ENCODE measurements around the gene SLC38A8. TPM values are rescaled to one million over a fixed set of nuclear protein-coding genes. Genes with fewer than 3 reads are reported as not detected.

Gene SLC38A8
- not detected for total RNA-seq

GRCh38 chr16:84042308-84042878 is at the start of gene SLC38A8:
Gene SLC38A8, minus strand, starts transcription at chr16:84042795. Its CDS starts 638 bp downstream, at chr16:84042157.
- ChIA-PET CTCF (interaction anchor here (1.4 kb wide), 1 partner anchor 86 kb away, joined by 3 read pairs; no protein-coding TSS in a partner anchor), POLR2A (no interaction called here)
- Mint-ChIP-seq H3K4me3 (no peak within 1 kb of the TSS), H3K27me3 (peaks cover 15% of the 10 kb centered on the region), H3K4me1 (no peaks in the 10 kb centered on the region), H3K9me3 (no peaks in the 10 kb centered on the region), H3K36me3 (ENCODE audit: low read depth) (no peaks in the 10 kb centered on the region), H3K27ac (no peak within 1 kb of the TSS)
- no peak for DNase-seq

- H3K4me1 Mint-ChIP-seq, result peaks cover 31% of the 10 kb centered on the region
- no peaks in the 10 kb centered on the region for H3K27me3 Mint-ChIP-seq
- H3K9me3 Mint-ChIP-seq, result no peaks in the 10 kb centered on the region
- DNase-seq, result no peak
- CTCF ChIA-PET, result interaction anchor here (0.8 to 0.9 kb wide), 2 partner anchors 10 to 85 kb away, joined by 3 read pairs; no protein-coding TSS in a partner anchor
- no peak overlapping the region for H3K27ac Mint-ChIP-seq
- H3K4me3 Mint-ChIP-seq, result no peak overlapping the region
- H3K36me3 Mint-ChIP-seq (ENCODE audit: low read depth), result peaks cover 65% of the 10 kb centered on the region
- POLR2A ChIA-PET, result interaction anchor here (1.2 kb wide), 1 partner anchor 25 kb away, joined by 6 read pairs; the partner anchor contains the start of gene MBTPS1
Observed at GRCh38 chr16:84091460-84091859, 48.9 kb upstream of the SLC38A8 start.

GRCh38 chr16:84090211-84090610 is 47.6 kb upstream of the SLC38A8 start:
- ChIA-PET CTCF (interaction anchor here (0.7 to 1.4 kb wide), 3 partner anchors 10 to 55 kb away, joined by 3 to 6 read pairs (median 3); partner anchors contain the start of genes DNAAF1 and HSDL1), POLR2A (interaction anchor here (1.7 kb wide), 1 partner anchor 16 kb away, joined by 4 read pairs; no protein-coding TSS in a partner anchor)
- Mint-ChIP-seq H3K9me3 (no peaks in the 10 kb centered on the region), H3K4me3 (no peak overlapping the region), H3K27ac (no peak overlapping the region), H3K27me3 (no peaks in the 10 kb centered on the region), H3K36me3 (ENCODE audit: low read depth) (peaks cover 69% of the 10 kb centered on the region), H3K4me1 (peaks cover 41% of the 10 kb centered on the region)
- DNase-seq, result no peak

GRCh38 chr16:84088695-84089395 is 46.2 kb upstream of the SLC38A8 start:
- H3K4me1 Mint-ChIP-seq, result peaks cover 48% of the 10 kb centered on the region
- ChIA-PET POLR2A (interaction anchor here (1.1 to 3.1 kb wide), 5 partner anchors 11 to 98 kb away, joined by 3 to 15 read pairs (median 6); partner anchors contain the start of genes MBTPS1 and TAF1C), CTCF (interaction anchor here (0.7 to 5.2 kb wide), 12 partner anchors 9 to 98 kb away, joined by 3 to 49 read pairs (median 4); partner anchors contain the start of genes DNAAF1, HSDL1, MBTPS1 and TAF1C)
- no peak overlapping the region for H3K27ac Mint-ChIP-seq
- H3K9me3 Mint-ChIP-seq, result no peaks in the 10 kb centered on the region
- peak; percentile 64 for DNase-seq
- H3K27me3 Mint-ChIP-seq, result no peaks in the 10 kb centered on the region
- no peak overlapping the region for H3K4me3 Mint-ChIP-seq
- peaks cover 63% of the 10 kb centered on the region for H3K36me3 Mint-ChIP-seq (ENCODE audit: low read depth)

- Mint-ChIP-seq H3K9me3 (no peaks in the 10 kb centered on the region), H3K27ac (peak overlapping the region; percentile 11), H3K27me3 (no peaks in the 10 kb centered on the region), H3K36me3 (ENCODE audit: low read depth) (peaks cover 51% of the 10 kb centered on the region), H3K4me1 (peaks cover 48% of the 10 kb centered on the region), H3K4me3 (no peak overlapping the region)
- ChIA-PET CTCF (interaction anchor here (0.6 to 5.2 kb wide), 10 partner anchors 9 to 131 kb away, joined by 3 to 58 read pairs (median 6); partner anchors contain the start of genes MBTPS1 and TAF1C), POLR2A (interaction anchor here (1.0 to 3.1 kb wide), 4 partner anchors 10 to 99 kb away, joined by 3 to 15 read pairs (median 7); partner anchors contain the start of genes MBTPS1 and TAF1C)
- no peak for DNase-seq
Observed at GRCh38 chr16:84087466-84088151, 45.0 kb upstream of the SLC38A8 start.

- H3K9me3 Mint-ChIP-seq, result no peaks in the 10 kb centered on the region
- peaks cover 48% of the 10 kb centered on the region for H3K4me1 Mint-ChIP-seq
- no peaks in the 10 kb centered on the region for H3K27me3 Mint-ChIP-seq
- no peak for DNase-seq
- ChIA-PET POLR2A (interaction anchor here (1.0 to 3.1 kb wide), 5 partner anchors 9 to 100 kb away, joined by 3 to 15 read pairs (median 4); partner anchors contain the start of genes MBTPS1 and TAF1C), CTCF (interaction anchor here (0.8 to 5.2 kb wide), 7 partner anchors 10 to 130 kb away, joined by 3 to 58 read pairs (median 7); partner anchors contain the start of genes MBTPS1 and TAF1C)
- peaks cover 50% of the 10 kb centered on the region for H3K36me3 Mint-ChIP-seq (ENCODE audit: low read depth)
- H3K4me3 Mint-ChIP-seq, result no peak overlapping the region
- no peak overlapping the region for H3K27ac Mint-ChIP-seq
Observed at GRCh38 chr16:84087001-84087400, 44.4 kb upstream of the SLC38A8 start.

GRCh38 chr16:84086341-84086740 is 43.7 kb upstream of the SLC38A8 start:
- POLR2A ChIA-PET, result interaction anchor here (0.9 to 2.0 kb wide), 5 partner anchors 11 to 101 kb away, joined by 3 to 6 read pairs (median 3); partner anchors contain the start of genes MBTPS1 and TAF1C
- Mint-ChIP-seq H3K27me3 (no peaks in the 10 kb centered on the region), H3K4me3 (no peak overlapping the region), H3K36me3 (ENCODE audit: low read depth) (peaks cover 52% of the 10 kb centered on the region), H3K27ac (no peak overlapping the region), H3K4me1 (peaks cover 48% of the 10 kb centered on the region), H3K9me3 (no peaks in the 10 kb centered on the region)
- no peak for DNase-seq
- CTCF ChIA-PET, result interaction anchor here (0.9 to 5.2 kb wide), 7 partner anchors 9 to 100 kb away, joined by 3 to 58 read pairs (median 7); partner anchors contain the start of genes MBTPS1 and TAF1C

GRCh38 chr16:84085773-84086172 is 43.2 kb upstream of the SLC38A8 start:
- peak overlapping the region; percentile 16 for H3K27ac Mint-ChIP-seq
- H3K9me3 Mint-ChIP-seq, result no peaks in the 10 kb centered on the region
- ChIA-PET CTCF (interaction anchor here (0.6 to 5.2 kb wide), 11 partner anchors 11 to 1011 kb away, joined by 3 to 58 read pairs (median 8); partner anchors contain the start of genes MBTPS1 and TAF1C), POLR2A (interaction anchor here (0.9 to 2.0 kb wide), 6 partner anchors 12 to 101 kb away, joined by 3 to 6 read pairs (median 4); partner anchors contain the start of genes MBTPS1 and TAF1C)
- H3K4me3 Mint-ChIP-seq, result no peak overlapping the region
- H3K4me1 Mint-ChIP-seq, result peaks cover 48% of the 10 kb centered on the region
- H3K27me3 Mint-ChIP-seq, result no peaks in the 10 kb centered on the region
- peaks cover 53% of the 10 kb centered on the region for H3K36me3 Mint-ChIP-seq (ENCODE audit: low read depth)
- no peak for DNase-seq

GRCh38 chr16:84085271-84085667 is 42.7 kb upstream of the SLC38A8 start:
- peaks cover 53% of the 10 kb centered on the region for H3K36me3 Mint-ChIP-seq (ENCODE audit: low read depth)
- no peak overlapping the region for H3K27ac Mint-ChIP-seq
- no peaks in the 10 kb centered on the region for H3K9me3 Mint-ChIP-seq
- ChIA-PET CTCF (interaction anchor here (0.6 to 5.2 kb wide), 21 partner anchors 12 to 1012 kb away, joined by 3 to 58 read pairs (median 3); partner anchors contain the start of genes MBTPS1 and TAF1C), POLR2A (interaction anchor here (1.2 to 2.0 kb wide), 5 partner anchors 32 to 104 kb away, joined by 3 to 9 read pairs (median 5); partner anchors contain the start of genes MBTPS1 and TAF1C)
- no peak overlapping the region for H3K4me3 Mint-ChIP-seq
- peaks cover 48% of the 10 kb centered on the region for H3K4me1 Mint-ChIP-seq
- no peaks in the 10 kb centered on the region for H3K27me3 Mint-ChIP-seq
- DNase-seq, result no peak

- ChIA-PET POLR2A (interaction anchor here (1.2 to 2.0 kb wide), 5 partner anchors 32 to 104 kb away, joined by 3 to 9 read pairs (median 5); partner anchors contain the start of genes MBTPS1 and TAF1C), CTCF (interaction anchor here (0.6 to 5.2 kb wide), 26 partner anchors 12 to 434 kb away, joined by 3 to 58 read pairs (median 4); partner anchors contain the start of genes DNAAF1, HSDL1, MBTPS1 and TAF1C)
- peak; percentile 76 for DNase-seq
- Mint-ChIP-seq H3K27me3 (no peaks in the 10 kb centered on the region), H3K4me1 (peaks cover 48% of the 10 kb centered on the region), H3K9me3 (no peaks in the 10 kb centered on the region), H3K27ac (no peak overlapping the region), H3K4me3 (no peak overlapping the region), H3K36me3 (ENCODE audit: low read depth) (peaks cover 58% of the 10 kb centered on the region)
Observed at GRCh38 chr16:84084570-84085270, 42.1 kb upstream of the SLC38A8 start.

GRCh38 chr16:84082835-84083569 is 40.4 kb upstream of the SLC38A8 start:
- no peaks in the 10 kb centered on the region for H3K9me3 Mint-ChIP-seq
- H3K4me1 Mint-ChIP-seq, result peaks cover 32% of the 10 kb centered on the region
- ChIA-PET POLR2A (no interaction called here), CTCF (interaction anchor here (0.6 to 3.6 kb wide), 8 partner anchors 8 to 129 kb away, joined by 3 to 31 read pairs (median 4); partner anchors contain the start of genes DNAAF1, HSDL1, MBTPS1 and TAF1C)
- no peak overlapping the region for H3K4me3 Mint-ChIP-seq
- H3K27me3 Mint-ChIP-seq, result no peaks in the 10 kb centered on the region
- no peak overlapping the region for H3K27ac Mint-ChIP-seq
- no peak for DNase-seq
- peaks cover 46% of the 10 kb centered on the region for H3K36me3 Mint-ChIP-seq (ENCODE audit: low read depth)

Data from activated CD4-positive, alpha-beta memory T cell treated with anti-CD3 and anti-CD28 coated beads, Interleukin-2, amount 10 ng/mL, durations not matched to agents 7 days and 5 days (primary cell).